HCT116 (cell line): ENCODE results near the gene CHCHD4.
"Not testable (repeated sequence)": the region's sequence is repeated elsewhere in the genome, so short reads cannot be mapped to it uniquely, and the experiment has no call there.

ENCODE experiments used
- CEBPB ChIP-seq: IDR thresholded peaks from 2 replicates; pipeline ENCODE4 v1.6.1; 2012; ENCODE audit warnings: low read depth
- CTCF ChIP-seq, 3 experiments: fragments of 200-600 bp in 1 of 3; sonication (generic) in 1 of 3; IDR thresholded peaks in 2 of 3; conservative IDR thresholded peaks in 1 of 3; 2 replicates each; pipeline ENCODE4 v1.5.1; 2012 to 2017; ENCODE audit warnings: low read depth in 2 of 3, low read length in 2 of 3, antibody characterized with exemption in 1 of 3, borderline replicate concordance in 1 of 3, control low read depth in 1 of 3, mild to moderate bottlenecking in 1 of 3, mixed read lengths in 1 of 3, mixed run types in 1 of 3, moderate library complexity in 1 of 3; ENCODE audit not compliant: insufficient read depth in 1 of 3
- ELF1 ChIP-seq: IDR thresholded peaks from 2 replicates; pipeline ENCODE4 v1.6.1; 2012; ENCODE audit warnings: low read depth, borderline replicate concordance
- EZH2 ChIP-seq: fragments of 200-600 bp; sonication (generic); IDR thresholded peaks from 2 replicates; pipeline ENCODE4 v1.6.1; 2017; ENCODE audit warnings: antibody characterized with exemption, mixed run types
- JUND ChIP-seq: IDR thresholded peaks from 2 replicates; pipeline ENCODE4 v1.6.1; 2012
- POLR2A ChIP-seq: IDR thresholded peaks from 2 replicates; pipeline ENCODE4 v1.7.0; 2011; ENCODE audit warnings: borderline replicate concordance; ENCODE audit not compliant: insufficient read depth, insufficient read length; ENCODE audit errors: extremely low read depth
- TCF7L2 ChIP-seq: IDR thresholded peaks from 2 replicates; pipeline ENCODE4 v1.7.0; 2011; ENCODE audit warnings: borderline replicate concordance, inconsistent platforms; ENCODE audit not compliant: insufficient read depth, insufficient read length; ENCODE audit errors: extremely low read depth
- ZBTB33 ChIP-seq: IDR thresholded peaks from 2 replicates; pipeline ENCODE4 v1.6.1; 2011; ENCODE audit warnings: mild to moderate bottlenecking, low read length, moderate library complexity; ENCODE audit not compliant: insufficient replicate concordance; ENCODE audit errors: extremely low read depth
- ZFX ChIP-seq: fragments of 450-650 bp; IDR thresholded peaks from 2 replicates; pipeline ENCODE4 v1.6.1; 2017

- not testable (repeated sequence) for TF ChIP-seq CTCF (IDR thresholded peaks at IDR 0.05 in 2 of 3, conservative IDR thresholded peaks at IDR 0.05 in 1 of 3; ENCODE audit: borderline replicate concordance in 1 of 3, insufficient read depth in 1 of 3, low read depth in 2 of 3, low read length in 2 of 3); ELF1; POLR2A; JUND; ZFX; EZH2; TCF7L2; ZBTB33; CEBPB
These were observed 49.4 kb downstream of the CHCHD4 start for GRCh38 chr3:14075233-14075632.
